PFSK-1 (cell line): ENCODE results near the gene MRPS25.

ENCODE experiments used
- FOXP2 ChIP-seq: optimal IDR thresholded peaks from 2 replicates; pipeline ENCODE3; 2011; ENCODE audit warnings: borderline replicate concordance, control low read depth, inconsistent platforms; ENCODE audit not compliant: insufficient read depth; ENCODE audit errors: extremely low read length, extremely low read depth
- POLR2AphosphoS5 ChIP-seq: IDR thresholded peaks from 2 replicates; pipeline ENCODE4 v1.6.1; 2012; ENCODE audit warnings: low read depth, mild to moderate bottlenecking, control low read depth, low read length, moderate library complexity
- REST ChIP-seq, 2 experiments: IDR thresholded peaks; 2 replicates each; pipeline versions ENCODE4 v1.6.1 to v1.8.0; 2011 to 2012; ENCODE audit warnings: low read depth in 2 of 2, low read length in 2 of 2, control low read depth in 1 of 2, inconsistent platforms in 1 of 2, mild to moderate bottlenecking in 1 of 2, moderate library complexity in 1 of 2; ENCODE audit not compliant: insufficient read depth in 1 of 2
- SIN3A ChIP-seq: IDR thresholded peaks from 2 replicates; pipeline ENCODE4 v1.6.1; 2012; ENCODE audit warnings: mild to moderate bottlenecking, low read length, moderate library complexity, borderline replicate concordance; ENCODE audit not compliant: insufficient read depth
- TAF1 ChIP-seq: IDR thresholded peaks from 2 replicates; pipeline ENCODE4 v1.6.1; 2012; ENCODE audit warnings: low read length, control low read depth, borderline replicate concordance; ENCODE audit not compliant: insufficient read depth

DNA sequence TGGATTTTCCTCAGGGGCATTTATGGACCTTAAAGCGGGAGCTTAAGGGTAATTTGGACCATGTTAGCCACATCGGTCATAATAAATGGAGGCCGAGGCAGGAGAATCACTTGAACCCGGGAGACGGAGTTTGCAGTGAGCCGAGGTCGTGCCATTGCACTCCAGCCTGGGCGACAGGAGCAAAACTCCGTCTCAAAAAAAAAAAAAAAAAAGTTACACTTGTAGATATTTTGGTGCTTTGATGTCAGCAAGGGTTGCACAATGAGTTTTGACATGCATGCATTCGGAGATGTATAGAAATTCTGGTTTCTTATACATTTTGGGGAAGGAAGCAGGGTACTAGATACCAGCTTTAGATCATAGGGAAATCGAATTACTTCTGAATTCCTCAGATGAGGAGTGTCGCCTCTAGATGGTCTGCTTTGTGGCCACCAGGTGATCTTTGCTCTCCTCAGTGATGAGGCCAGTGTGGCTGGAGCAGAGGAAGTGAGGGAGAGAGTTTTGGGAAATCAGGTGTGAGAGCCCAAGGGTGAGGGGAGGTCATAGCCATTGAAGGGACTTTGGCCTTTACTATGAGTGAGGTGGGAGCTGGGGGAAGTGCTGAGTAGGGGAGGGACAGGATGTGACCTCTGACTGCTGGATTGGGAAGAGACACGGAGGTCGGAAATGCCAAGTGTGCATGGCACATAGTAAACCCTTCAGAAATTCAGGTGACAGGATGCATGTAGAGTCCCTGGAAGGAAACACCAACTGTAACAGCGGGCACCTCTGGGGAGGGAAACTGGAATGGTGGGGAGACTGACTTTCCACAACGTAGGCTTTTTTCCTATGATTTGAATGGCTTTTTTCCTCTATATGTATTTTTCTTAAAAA is 42.2 kb upstream of the MRPS25 start:
- no peak for TF ChIP-seq TAF1
- TF ChIP-seq POLR2AphosphoS5, result no peak
- no peak for TF ChIP-seq REST (IDR thresholded peaks at IDR 0.05; ENCODE audit: insufficient read depth in 1 of 2, low read depth in 2 of 2, low read length in 2 of 2)
- TF ChIP-seq FOXP2, result no peak
- TF ChIP-seq SIN3A, result no peak
